CD14-positive monocyte (primary cell): ENCODE results near the gene PIK3C3. TPM values are rescaled to one million over a fixed set of nuclear protein-coding genes. Genes with fewer than 3 reads are reported as not detected.

Experiments
- DNase-seq, 3 donors: peaks; one replicate each; pipeline ENCODE4 v3.0.0-alpha.2; 2011 to 2022
- H2AFZ ChIP-seq: 2 replicates; pipeline ENCODE4 v1.6.0; 2012; ENCODE audit warnings: mild to moderate bottlenecking, low read depth, low read length, inconsistent platforms; ENCODE audit not compliant: insufficient read depth, poor library complexity, severe bottlenecking
- H3K27ac ChIP-seq, 2 donors: 1 replicate in 1 of 2; 2 replicates in 1 of 2; pipeline ENCODE4 v1.5.1; 2012 to 2013; ENCODE audit warnings: low read length in 2 of 2, control low read depth in 1 of 2, inconsistent platforms in 1 of 2, low read depth in 1 of 2, mild to moderate bottlenecking in 1 of 2
- H3K27me3 ChIP-seq, 2 donors: one replicate each; pipeline versions ENCODE4 v1.6.0 to v1.6.1; 2011 to 2013; ENCODE audit warnings: low read length in 2 of 2; ENCODE audit not compliant: control insufficient read depth in 2 of 2, insufficient read depth in 2 of 2
- H3K36me3 ChIP-seq, 2 donors: replicated peaks in 1 of 2; 1 replicate in 1 of 2; 2 replicates in 1 of 2; pipeline versions ENCODE4 v1.5.1 to v1.6.1; 2012 to 2013; ENCODE audit warnings: low read length in 2 of 2, control low read depth in 1 of 2, inconsistent platforms in 1 of 2, mild to moderate bottlenecking in 1 of 2; ENCODE audit not compliant: insufficient read depth in 2 of 2, control insufficient read depth in 1 of 2
- H3K4me1 ChIP-seq, 2 donors: 1 replicate in 1 of 2; 2 replicates in 1 of 2; pipeline versions ENCODE4 v1.5.1 to v1.6.1; 2012 to 2013; ENCODE audit warnings: low read length in 2 of 2, control low read depth in 1 of 2, inconsistent platforms in 1 of 2, mild to moderate bottlenecking in 1 of 2, moderate library complexity in 1 of 2; ENCODE audit not compliant: insufficient read depth in 2 of 2, control insufficient read depth in 1 of 2
- H3K4me2 ChIP-seq: replicated peaks from 2 replicates; pipeline ENCODE3; 2012; ENCODE audit warnings: low read length, moderate library complexity, mild to moderate bottlenecking; ENCODE audit not compliant: poor library complexity, severe bottlenecking; ENCODE audit errors: extremely low read depth
- H3K4me3 ChIP-seq, 3 experiments: fragments of 200-600 bp in 1 of 3; sonication (generic) in 1 of 3; replicated peaks in 1 of 3; 1 replicate in 2 of 3; 2 replicates in 1 of 3; pipeline ENCODE4 v1.5.1; 2011 to 2013; ENCODE audit warnings: low read length in 3 of 3, mild to moderate bottlenecking in 3 of 3, control low read depth in 2 of 3, low read depth in 2 of 3, inconsistent platforms in 1 of 3, moderate library complexity in 1 of 3
- H3K79me2 ChIP-seq: 2 replicates; pipeline ENCODE4 v1.6.0; 2012; ENCODE audit warnings: mild to moderate bottlenecking, control low read depth, inconsistent platforms, low read length, moderate library complexity; ENCODE audit not compliant: insufficient read depth
- H3K9ac ChIP-seq: 2 replicates; pipeline ENCODE4 v1.6.0; 2017; ENCODE audit warnings: low read length, mild to moderate bottlenecking; ENCODE audit not compliant: insufficient read depth, poor library complexity, severe bottlenecking
- H3K9me3 ChIP-seq, 2 donors: replicated peaks in 1 of 2; 1 replicate in 1 of 2; 2 replicates in 1 of 2; pipeline versions ENCODE4 v1.5.1 to v1.6.1; 2012 to 2013; ENCODE audit warnings: low read length in 2 of 2, control low read depth in 1 of 2; ENCODE audit not compliant: control insufficient read depth in 1 of 2, insufficient read depth in 1 of 2
- H4K20me1 ChIP-seq: 2 replicates; pipeline ENCODE4 v1.6.0; 2012; ENCODE audit warnings: mild to moderate bottlenecking, low read length, control low read depth, moderate library complexity; ENCODE audit not compliant: insufficient read depth
- H3K27ac Mint-ChIP-seq, 7 donors: one replicate each; pipeline ENCODE4 v1.8.0; 2020; ENCODE audit warnings: mild to moderate bottlenecking in 7 of 7, mixed read lengths in 7 of 7, moderate library complexity in 6 of 7, inconsistent platforms in 2 of 7
- H3K27me3 Mint-ChIP-seq, 3 donors: one replicate each; pipeline ENCODE4 v1.8.0; 2021 to 2022; ENCODE audit warnings: low read depth in 3 of 3, mild to moderate bottlenecking in 3 of 3, mixed read lengths in 3 of 3, moderate library complexity in 3 of 3, inconsistent platforms in 1 of 3
- H3K36me3 Mint-ChIP-seq, 2 donors: one replicate each; pipeline ENCODE4 v1.8.0; 2020; ENCODE audit warnings: mixed read lengths in 2 of 2, inconsistent platforms in 1 of 2, mild to moderate bottlenecking in 1 of 2
- H3K4me1 Mint-ChIP-seq: one replicate; pipeline ENCODE4 v1.8.0; 2020; ENCODE audit warnings: mild to moderate bottlenecking, mixed read lengths
- H3K4me3 Mint-ChIP-seq, 2 donors: one replicate each; pipeline ENCODE4 v1.8.0; 2020; ENCODE audit warnings: mild to moderate bottlenecking in 2 of 2, mixed read lengths in 2 of 2, moderate library complexity in 1 of 2
- H3K9me3 Mint-ChIP-seq, 7 donors: one replicate each; pipeline ENCODE4 v1.8.0; 2020 to 2022; ENCODE audit warnings: mixed read lengths in 7 of 7, mild to moderate bottlenecking in 6 of 7, moderate library complexity in 6 of 7, inconsistent platforms in 2 of 7
- WGBS: methylation state at CpG from one replicate; pipeline ENCODE4 v1.1.5; 2013; ENCODE audit warnings: missing lambda C conversion rate; ENCODE audit not compliant: insufficient coverage; 5-methylcytosine and 5-hydroxymethylcytosine counted together
- intact Hi-C, 2 donors: fragments of 100-400 bp; cut with micrococcal nuclease; formaldehyde crosslinking; loops; one replicate each; pipeline versions ENCODE4 v1.15.0 to v1.15.1; 2023
- polyA plus RNA-seq, 3 donors: library from polyadenylated mRNA; depleted of rRNA in 1 of 3; unstranded in 2 of 3; stranded (reverse) in 1 of 3; fragments of 300-500 nt in 2 of 3; fragments of >200 nt in 1 of 3; fragmentation: Illumina TruSeq in 2 of 3; gene quantifications; 1 replicate in 2 of 3; 2 replicates in 1 of 3; pipeline ENCODE4 v1.2.3, GENCODE V29; 2012 to 2021
- TF ChIP-seq, protein P1 (sequence below): fragments of 200-600 bp; IDR thresholded peaks from one replicate; pipeline ENCODE4 v1.8.0; 2022; ENCODE audit warnings: antibody characterized with exemption, mild to moderate bottlenecking

The PIK3C3 gene
- polyA plus RNA-seq, 3 donors = 16.5 to 29.1 (median 25.9) TPM

- H4K20me1 ChIP-seq = no peaks in the 10 kb centered on the region
- H3K4me1 ChIP-seq = no peaks in the 10 kb centered on the region
- Mint-ChIP-seq H3K9me3 (no peaks in the 10 kb centered on the region), H3K36me3 (peaks cover 58 to 63% of the 10 kb centered on the region in 2 donors), H3K4me3 (no peak overlapping the region), H3K27me3 (no peaks in the 10 kb centered on the region), H3K4me1 (peaks cover 2% of the 10 kb centered on the region), H3K27ac (no peak overlapping the region)
- no peak overlapping the region for H3K4me3 ChIP-seq
- no CpG with 5 or more reads among the region's 3 CpGs for WGBS
- H3K9ac ChIP-seq = no peak overlapping the region
- no peak overlapping the region for H3K4me2 ChIP-seq
- peaks cover 15 to 68% of the 10 kb centered on the region in 2 donors for H3K36me3 ChIP-seq
- no peak overlapping the region for H2AFZ ChIP-seq
- no peaks in the 10 kb centered on the region for H3K79me2 ChIP-seq
- intact Hi-C loops = no loop called here
- no peaks in the 10 kb centered on the region for H3K9me3 ChIP-seq
- no peaks in the 10 kb centered on the region for H3K27me3 ChIP-seq
- DNase-seq = no peak
- TF ChIP-seq, protein P1, sequence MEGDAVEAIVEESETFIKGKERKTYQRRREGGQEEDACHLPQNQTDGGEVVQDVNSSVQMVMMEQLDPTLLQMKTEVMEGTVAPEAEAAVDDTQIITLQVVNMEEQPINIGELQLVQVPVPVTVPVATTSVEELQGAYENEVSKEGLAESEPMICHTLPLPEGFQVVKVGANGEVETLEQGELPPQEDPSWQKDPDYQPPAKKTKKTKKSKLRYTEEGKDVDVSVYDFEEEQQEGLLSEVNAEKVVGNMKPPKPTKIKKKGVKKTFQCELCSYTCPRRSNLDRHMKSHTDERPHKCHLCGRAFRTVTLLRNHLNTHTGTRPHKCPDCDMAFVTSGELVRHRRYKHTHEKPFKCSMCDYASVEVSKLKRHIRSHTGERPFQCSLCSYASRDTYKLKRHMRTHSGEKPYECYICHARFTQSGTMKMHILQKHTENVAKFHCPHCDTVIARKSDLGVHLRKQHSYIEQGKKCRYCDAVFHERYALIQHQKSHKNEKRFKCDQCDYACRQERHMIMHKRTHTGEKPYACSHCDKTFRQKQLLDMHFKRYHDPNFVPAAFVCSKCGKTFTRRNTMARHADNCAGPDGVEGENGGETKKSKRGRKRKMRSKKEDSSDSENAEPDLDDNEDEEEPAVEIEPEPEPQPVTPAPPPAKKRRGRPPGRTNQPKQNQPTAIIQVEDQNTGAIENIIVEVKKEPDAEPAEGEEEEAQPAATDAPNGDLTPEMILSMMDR = no peak
- no peak overlapping the region for H3K27ac ChIP-seq
Measured at GRCh38 chr18:42074704-42075103, 119.7 kb downstream of the PIK3C3 start.

DNA sequence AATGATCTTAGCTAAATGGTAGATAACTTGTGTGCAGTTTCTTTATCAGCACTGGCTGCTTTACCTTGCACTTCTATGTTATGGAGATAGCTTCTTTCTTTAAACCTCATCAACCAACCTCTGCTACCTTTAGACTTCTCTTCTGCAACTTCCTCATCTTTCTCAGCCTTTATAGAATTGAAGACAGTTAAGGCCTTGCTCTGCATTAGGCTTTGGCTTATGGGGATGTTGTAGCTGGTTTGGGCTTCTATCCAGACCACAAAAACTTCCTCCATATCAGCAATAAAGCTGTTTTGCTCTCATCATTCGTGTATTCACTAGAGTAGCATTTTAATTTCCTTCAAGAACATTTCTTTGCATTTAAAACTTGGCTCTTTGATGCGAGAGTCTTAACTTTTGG lies 123.7 kb downstream of the PIK3C3 start:
- Histone ChIP-seq H3K4me2 (no peak overlapping the region), H3K27ac (no peak overlapping the region), H3K79me2 (no peaks in the 10 kb centered on the region), H4K20me1 (no peaks in the 10 kb centered on the region), H3K4me1 (no peaks in the 10 kb centered on the region), H2AFZ (no peak overlapping the region), H3K36me3 (peaks cover 29 to 73% of the 10 kb centered on the region in 2 donors), H3K9ac (no peak overlapping the region), H3K27me3 (no peaks in the 10 kb centered on the region), H3K9me3 (no peaks in the 10 kb centered on the region), H3K4me3 (no peak overlapping the region)
- H3K27me3 Mint-ChIP-seq = peaks cover 0 to 1% (median 0%) of the 10 kb centered on the region in 3 donors
- no peak overlapping the region for H3K4me3 Mint-ChIP-seq
- TF ChIP-seq, protein P1 = no peak
- H3K9me3 Mint-ChIP-seq = no peaks in the 10 kb centered on the region
- no peak overlapping the region for H3K27ac Mint-ChIP-seq
- H3K4me1 Mint-ChIP-seq = peaks cover 2% of the 10 kb centered on the region
- 0% methylated on average over 1 of the region's 2 CpGs for WGBS
- intact Hi-C loops = no loop called here
- no peak for DNase-seq
- peaks cover 65 to 74% of the 10 kb centered on the region in 2 donors for H3K36me3 Mint-ChIP-seq
